Stimulated activated CD8-positive, alpha-beta memory T cell treated with anti-CD3 and anti-CD28 coated beads, Interleukin-7, amount 100 ng/mL, for 48 hours (primary cell): ENCODE data around the gene CAVIN2.

Experiments
- DNase-seq, 2 donors: peaks; one replicate each; pipeline ENCODE4 v3.0.0-alpha.2; 2020; ENCODE audit warnings: low read depth in 1 of 2; ENCODE audit errors: extremely low read depth in 1 of 2

The CAVIN2 gene

GRCh38 chr2:191840921-191841320 lies 6.0 kb downstream of the CAVIN2 start:
- DNase-seq: no peak

GRCh38 chr2:191839918-191840804 lies 6.7 kb downstream of the CAVIN2 start:
- DNase-seq: no peak

- no peak for DNase-seq
These were observed 8.4 kb downstream of the CAVIN2 start for GRCh38 chr2:191838526-191838925.

DNA sequence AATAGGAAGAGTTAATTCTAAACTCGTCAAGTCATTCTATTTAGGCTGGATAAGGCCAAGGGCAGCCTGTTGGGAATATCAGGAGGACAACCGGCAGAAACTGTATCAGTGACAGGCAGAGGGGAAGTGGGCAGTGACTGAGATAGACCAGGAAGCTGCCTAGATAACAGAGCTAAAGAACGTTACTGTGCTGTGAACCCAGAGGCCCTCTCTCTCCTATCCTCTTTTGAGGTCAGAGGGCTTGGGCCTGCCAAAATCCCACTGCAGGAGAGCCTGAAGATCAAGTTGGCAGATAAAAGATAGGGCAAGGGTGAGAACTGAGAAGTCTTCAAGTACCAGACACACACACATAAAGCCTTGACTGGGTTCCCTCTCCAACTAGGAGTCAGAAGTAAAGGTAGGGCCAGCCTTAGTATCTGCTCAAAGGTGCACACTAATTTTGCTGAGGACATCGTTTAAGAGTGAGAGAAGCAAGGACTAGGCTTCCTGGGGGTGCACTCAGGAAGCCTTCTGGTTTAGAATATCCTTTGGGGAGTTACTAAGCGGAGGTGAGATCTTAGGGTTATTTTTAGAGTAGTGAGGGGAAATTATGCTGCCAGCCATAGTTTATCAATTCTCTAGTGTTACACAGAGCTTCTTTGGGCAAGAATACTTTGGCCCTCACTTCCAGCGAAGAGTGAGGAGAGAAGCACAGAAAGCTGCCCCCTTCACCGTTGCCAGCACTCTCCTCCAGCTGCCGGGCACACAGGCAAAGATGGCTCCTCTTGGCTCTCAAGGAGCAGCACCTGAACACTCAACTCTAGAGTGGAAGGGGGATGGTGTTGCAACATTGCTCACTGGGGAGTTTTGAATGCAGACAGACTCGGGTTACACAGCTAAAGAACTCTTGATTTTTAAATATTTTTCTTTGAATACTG lies 9.8 kb downstream of the CAVIN2 start:
- no peak for DNase-seq

GRCh38 chr2:191836471-191836852 lies 10.4 kb downstream of the CAVIN2 start:
- DNase-seq: no peak

GRCh38 chr2:191835539-191836350 lies 11.1 kb downstream of the CAVIN2 start:
- DNase-seq: no peak

DNA sequence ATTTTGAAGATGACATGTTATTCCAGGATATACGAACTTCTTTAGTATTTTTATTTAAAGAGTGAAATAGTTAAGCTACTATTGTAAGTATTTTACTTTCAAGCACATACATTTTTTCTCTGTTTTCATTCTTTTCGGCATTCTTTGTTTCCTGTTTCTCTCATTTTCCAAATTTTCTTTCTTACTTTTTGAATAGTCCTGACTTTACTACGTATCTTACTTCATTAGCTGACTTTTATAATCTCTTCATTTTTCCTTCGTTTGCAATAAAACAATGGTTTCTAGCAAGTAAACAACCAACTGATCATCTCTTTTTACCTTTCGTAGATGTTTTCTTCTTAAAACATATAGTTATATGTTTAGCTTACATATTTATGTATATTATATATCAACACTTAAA lies 11.8 kb downstream of the CAVIN2 start:
- no peak for DNase-seq

GRCh38 chr2:191833356-191833755 lies 13.5 kb downstream of the CAVIN2 start:
- no peak for DNase-seq

GRCh38 chr2:191832668-191833067 lies 14.2 kb downstream of the CAVIN2 start:
- DNase-seq: no peak

DNA sequence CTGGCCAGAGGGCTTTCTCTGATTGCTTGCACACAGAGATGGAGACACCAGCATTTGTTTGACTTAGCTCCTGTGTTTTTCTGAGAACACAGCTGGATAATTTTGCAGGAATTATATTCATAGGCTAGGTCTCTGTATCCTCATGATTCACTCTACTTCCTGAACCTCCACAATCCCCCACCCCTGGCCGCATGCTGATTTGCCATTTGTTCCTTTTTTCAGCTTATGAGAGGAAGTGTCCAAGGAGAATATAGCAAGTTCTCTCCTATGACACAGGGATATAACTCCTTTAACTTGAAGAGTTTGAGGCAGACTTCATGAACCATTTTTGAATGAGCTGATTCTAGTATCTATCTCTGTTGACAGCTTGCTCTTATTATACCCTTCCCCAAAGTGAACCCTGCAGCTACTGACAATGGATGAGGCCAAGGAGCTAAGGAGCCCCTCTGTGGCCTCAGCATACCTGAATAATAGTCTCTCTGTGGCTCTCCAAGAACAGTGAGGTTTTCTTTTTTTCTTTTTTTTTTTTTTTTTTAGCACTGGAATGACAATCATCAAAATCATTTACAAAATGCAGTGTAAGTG lies 15.4 kb downstream of the CAVIN2 start:
- DNase-seq: no peak

GRCh38 chr2:191824398-191824797 lies 22.5 kb downstream of the CAVIN2 start:
- DNase-seq: no peak

DNA sequence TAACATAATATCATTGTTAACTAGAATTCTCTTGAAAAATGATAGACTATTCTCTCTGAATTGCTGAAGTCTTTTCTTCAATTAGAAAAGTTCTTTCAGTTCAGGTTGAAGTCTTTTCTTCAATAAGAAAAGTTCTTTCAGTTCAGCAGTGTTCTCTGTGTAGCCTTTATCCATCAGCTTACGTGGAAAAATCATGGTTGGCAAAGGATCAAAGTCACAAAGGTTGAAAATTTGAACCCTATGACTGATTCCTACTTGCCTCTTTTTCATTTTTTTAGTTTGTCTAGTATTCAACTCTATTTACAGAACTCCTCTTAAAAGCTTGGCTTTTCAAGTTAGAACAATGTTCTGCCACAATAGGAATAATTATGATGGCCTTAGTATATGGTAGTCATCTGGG lies 25.8 kb downstream of the CAVIN2 start:
- no peak for DNase-seq

GRCh38 chr2:191818725-191819350 lies 28.1 kb downstream of the CAVIN2 start:
- no peak for DNase-seq

- DNase-seq: no peak
These were observed 28.8 kb downstream of the CAVIN2 start for GRCh38 chr2:191818133-191818532.

- no peak for DNase-seq
These were observed 31.9 kb downstream of the CAVIN2 start for GRCh38 chr2:191815010-191815409.

DNA sequence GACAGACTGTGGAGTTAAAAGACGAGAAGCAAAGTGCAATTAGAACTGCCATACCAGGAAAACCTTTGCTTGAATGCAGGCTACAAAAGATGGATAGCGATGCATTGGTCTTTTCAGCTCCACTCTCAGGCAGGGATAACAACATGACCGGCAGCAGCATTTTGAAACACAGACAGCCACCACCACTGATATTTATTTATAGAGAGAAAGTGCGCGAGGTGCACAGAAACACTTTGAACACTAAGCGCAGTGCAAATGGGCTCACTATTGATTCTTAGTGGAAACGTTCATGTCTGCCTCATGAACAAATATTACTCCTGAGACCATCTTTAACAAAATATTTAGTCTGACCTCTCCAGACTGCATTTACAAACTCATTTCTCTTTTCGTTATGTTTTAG lies 32.9 kb downstream of the CAVIN2 start:
- DNase-seq: no peak

DNA sequence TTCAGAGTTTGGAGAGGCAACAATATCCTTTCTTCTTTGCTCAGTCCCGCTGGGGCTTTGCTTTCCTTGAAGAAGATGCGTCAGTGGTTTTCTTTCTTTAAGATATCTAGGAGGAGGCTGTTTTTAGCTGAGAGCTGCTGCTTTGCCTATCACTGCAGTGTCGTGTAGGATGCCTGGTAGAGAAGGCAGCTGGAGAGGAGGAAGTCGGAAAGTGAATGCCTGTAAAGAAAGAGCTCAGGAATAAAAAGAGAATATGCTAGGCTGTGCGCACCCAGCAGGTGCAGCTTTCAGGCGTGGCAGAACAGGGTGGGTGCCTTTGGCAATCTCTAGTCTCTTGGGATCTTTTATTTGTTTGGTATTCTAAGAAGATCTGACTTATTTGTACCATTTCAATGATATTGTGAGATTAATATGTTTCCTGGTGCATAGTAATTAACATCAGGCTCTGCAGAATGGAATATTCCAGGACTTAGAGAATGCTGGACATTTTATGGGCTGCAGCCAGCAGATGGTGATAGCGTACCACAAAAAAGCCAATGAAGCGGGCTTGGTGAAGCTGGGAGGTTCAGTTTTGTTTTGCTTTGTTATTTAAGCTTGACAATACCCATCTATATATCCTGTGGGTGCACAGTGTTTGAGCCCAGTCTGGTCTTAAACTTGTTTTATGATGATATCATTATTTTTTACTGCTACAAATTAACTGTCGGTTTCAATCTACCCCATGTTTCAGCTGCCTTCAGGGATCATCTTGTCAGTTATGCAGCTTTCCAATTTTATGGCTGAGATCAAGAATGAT lies 34.9 kb downstream of the CAVIN2 start:
- DNase-seq: peak in 1 of 2 donors; percentile 5

DNA sequence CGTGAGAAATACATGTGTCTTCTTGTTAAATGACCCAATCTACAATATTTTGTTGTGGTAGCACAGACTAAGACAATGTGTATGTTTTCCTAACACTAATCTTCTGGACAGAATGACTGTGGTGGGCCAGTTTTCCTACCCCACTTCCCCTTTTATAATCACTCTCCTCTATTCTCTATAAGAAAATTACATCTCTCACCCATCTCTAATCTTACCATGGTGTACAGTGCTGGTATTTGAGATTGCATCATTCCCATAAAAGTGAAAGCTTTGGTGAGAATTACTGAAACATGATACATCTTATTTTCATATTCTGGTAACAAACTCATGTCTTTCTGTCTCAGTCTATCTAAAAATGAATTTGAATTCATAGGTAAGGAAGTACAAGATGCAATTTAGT lies 40.5 kb downstream of the CAVIN2 start:
- no peak for DNase-seq

GRCh38 chr2:191804766-191805165 lies 42.1 kb downstream of the CAVIN2 start:
- DNase-seq: no peak
